ENCODE data around the gene SBF2.

The SBF2 gene

DNA sequence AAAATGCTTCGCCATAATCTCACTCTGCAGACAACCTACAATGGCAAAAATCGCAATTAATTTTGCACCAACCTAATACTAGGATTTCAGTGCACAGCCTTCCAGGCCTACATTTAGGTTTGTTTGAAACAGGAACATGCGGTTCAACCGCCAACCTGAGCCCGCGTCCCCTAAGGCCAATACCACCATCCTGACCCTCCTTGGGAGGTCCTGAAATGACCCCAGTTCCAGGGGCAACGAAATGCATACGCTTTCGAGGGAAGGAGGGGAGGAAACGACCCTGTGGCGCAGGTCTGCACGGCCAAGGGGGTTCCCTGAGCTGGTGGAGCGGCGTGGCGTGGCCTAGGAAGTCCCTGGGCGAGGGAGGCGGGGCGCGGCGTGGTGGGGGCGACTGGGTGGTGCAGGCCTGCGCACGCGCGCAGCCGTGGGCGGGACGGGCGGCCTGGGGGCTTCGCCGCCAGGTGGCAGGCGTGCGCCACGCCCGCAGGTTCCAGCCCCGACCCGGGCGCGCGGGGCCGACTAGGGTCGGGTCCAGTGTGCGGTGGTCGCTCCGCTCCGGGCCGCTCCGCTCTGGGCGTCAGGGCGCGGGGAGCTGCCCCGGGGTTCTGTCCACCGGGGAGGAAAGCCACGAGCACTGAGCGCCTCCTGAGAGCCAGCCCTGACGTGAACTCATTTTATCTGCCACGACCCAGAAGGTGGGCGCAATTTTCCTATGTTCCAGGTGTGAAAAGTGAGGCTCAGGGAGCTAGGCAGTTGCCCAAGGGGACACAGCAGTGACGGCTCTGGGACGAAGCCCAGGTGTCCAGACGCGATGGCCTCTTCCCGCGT lies 536.0 kb downstream of the SBF2 start:
- H3K36me3 ChIP-seq (ENCODE audit: insufficient read depth, low read length): no peaks in the 10 kb centered on the region
- no peaks in the 10 kb centered on the region for H3K79me2 ChIP-seq (ENCODE audit: insufficient read depth, low read length)
- H3K27ac ChIP-seq (ENCODE audit: low read depth, low read length, poor library complexity, severe bottlenecking): peak overlapping the region; percentile 91
- peak overlapping the region; percentile 98 for H3K4me2 ChIP-seq (ENCODE audit: low read length)
- TF ChIP-seq, protein P1, sequence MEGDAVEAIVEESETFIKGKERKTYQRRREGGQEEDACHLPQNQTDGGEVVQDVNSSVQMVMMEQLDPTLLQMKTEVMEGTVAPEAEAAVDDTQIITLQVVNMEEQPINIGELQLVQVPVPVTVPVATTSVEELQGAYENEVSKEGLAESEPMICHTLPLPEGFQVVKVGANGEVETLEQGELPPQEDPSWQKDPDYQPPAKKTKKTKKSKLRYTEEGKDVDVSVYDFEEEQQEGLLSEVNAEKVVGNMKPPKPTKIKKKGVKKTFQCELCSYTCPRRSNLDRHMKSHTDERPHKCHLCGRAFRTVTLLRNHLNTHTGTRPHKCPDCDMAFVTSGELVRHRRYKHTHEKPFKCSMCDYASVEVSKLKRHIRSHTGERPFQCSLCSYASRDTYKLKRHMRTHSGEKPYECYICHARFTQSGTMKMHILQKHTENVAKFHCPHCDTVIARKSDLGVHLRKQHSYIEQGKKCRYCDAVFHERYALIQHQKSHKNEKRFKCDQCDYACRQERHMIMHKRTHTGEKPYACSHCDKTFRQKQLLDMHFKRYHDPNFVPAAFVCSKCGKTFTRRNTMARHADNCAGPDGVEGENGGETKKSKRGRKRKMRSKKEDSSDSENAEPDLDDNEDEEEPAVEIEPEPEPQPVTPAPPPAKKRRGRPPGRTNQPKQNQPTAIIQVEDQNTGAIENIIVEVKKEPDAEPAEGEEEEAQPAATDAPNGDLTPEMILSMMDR (IDR thresholded peaks at IDR 0.05; ENCODE audit: low read length): peak; percentile 53
- no peak for TF ChIP-seq EZH2 (IDR thresholded peaks at IDR 0.05; ENCODE audit: borderline replicate concordance, low read length)
- H3K27me3 ChIP-seq (ENCODE audit: insufficient read depth, low read length): no peaks in the 10 kb centered on the region
- peaks cover 13% of the 10 kb centered on the region for H3F3A ChIP-seq (ENCODE audit: insufficient read depth, low read length)
- no peaks in the 10 kb centered on the region for H3K9me2 ChIP-seq (ENCODE audit: low read depth, low read length)
- H2AFZ ChIP-seq (ENCODE audit: low read length): no peak overlapping the region
- peak overlapping the region; percentile 92 for H3K9ac ChIP-seq (ENCODE audit: low read length)
- peaks cover 73% of the 10 kb centered on the region for H3K4me1 ChIP-seq (ENCODE audit: insufficient read depth, low read length, severe bottlenecking)
- no peaks in the 10 kb centered on the region for H3K9me3 ChIP-seq (ENCODE audit: low read length)
- H4K20me1 ChIP-seq (ENCODE audit: insufficient read depth, low read length): no peaks in the 10 kb centered on the region
- peak overlapping the region; percentile 73 for H3K4me3 ChIP-seq (ENCODE audit: low read depth, low read length, poor library complexity, severe bottlenecking)

DNA sequence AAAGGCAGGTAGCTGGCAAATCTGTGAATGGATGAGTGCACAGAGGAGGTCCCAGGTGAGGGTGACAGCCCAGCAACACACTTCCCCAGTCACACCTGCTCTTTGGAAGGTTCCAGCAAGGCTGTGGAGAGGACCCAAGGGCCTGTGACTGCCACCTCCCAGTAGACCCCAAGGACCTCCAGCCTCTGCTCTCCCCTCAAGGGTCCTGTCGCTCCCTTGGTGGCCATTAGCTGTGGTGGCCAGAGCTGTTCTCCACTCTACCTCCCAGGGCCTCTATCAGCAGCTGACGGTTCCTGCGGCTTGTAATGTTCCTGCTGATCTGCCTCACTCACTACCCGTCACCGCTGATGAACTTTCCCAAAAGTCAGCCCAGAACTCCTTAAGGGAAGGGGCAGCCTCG lies 537.1 kb downstream of the SBF2 start:
- peak overlapping the region; percentile 98; the same call in 1 of the 2 replicates for H3K4me2 ChIP-seq (ENCODE audit: low read length)
- no peak overlapping the region for H3K4me3 ChIP-seq (ENCODE audit: low read depth, low read length, poor library complexity, severe bottlenecking)
- no peaks in the 10 kb centered on the region for H3K9me2 ChIP-seq (ENCODE audit: low read depth, low read length)
- TF ChIP-seq EZH2 (IDR thresholded peaks at IDR 0.05; ENCODE audit: borderline replicate concordance, low read length): no peak
- TF ChIP-seq, protein P1 (IDR thresholded peaks at IDR 0.05; ENCODE audit: low read length): no peak
- no peaks in the 10 kb centered on the region for H3K79me2 ChIP-seq (ENCODE audit: insufficient read depth, low read length)
- peaks cover 84% of the 10 kb centered on the region for H3K4me1 ChIP-seq (ENCODE audit: insufficient read depth, low read length, severe bottlenecking)
- H4K20me1 ChIP-seq (ENCODE audit: insufficient read depth, low read length): no peaks in the 10 kb centered on the region
- H2AFZ ChIP-seq (ENCODE audit: low read length): no peak overlapping the region
- H3K36me3 ChIP-seq (ENCODE audit: insufficient read depth, low read length): peaks cover 7% of the 10 kb centered on the region
- no peaks in the 10 kb centered on the region for H3K9me3 ChIP-seq (ENCODE audit: low read length)
- H3K9ac ChIP-seq (ENCODE audit: low read length): peak overlapping the region; percentile 92; the same call in 1 of the 2 replicates
- H3K27me3 ChIP-seq (ENCODE audit: insufficient read depth, low read length): no peaks in the 10 kb centered on the region
- peak overlapping the region; percentile 90 for H3K27ac ChIP-seq (ENCODE audit: low read depth, low read length, poor library complexity, severe bottlenecking)
- H3F3A ChIP-seq (ENCODE audit: insufficient read depth, low read length): peaks cover 18% of the 10 kb centered on the region

DNA sequence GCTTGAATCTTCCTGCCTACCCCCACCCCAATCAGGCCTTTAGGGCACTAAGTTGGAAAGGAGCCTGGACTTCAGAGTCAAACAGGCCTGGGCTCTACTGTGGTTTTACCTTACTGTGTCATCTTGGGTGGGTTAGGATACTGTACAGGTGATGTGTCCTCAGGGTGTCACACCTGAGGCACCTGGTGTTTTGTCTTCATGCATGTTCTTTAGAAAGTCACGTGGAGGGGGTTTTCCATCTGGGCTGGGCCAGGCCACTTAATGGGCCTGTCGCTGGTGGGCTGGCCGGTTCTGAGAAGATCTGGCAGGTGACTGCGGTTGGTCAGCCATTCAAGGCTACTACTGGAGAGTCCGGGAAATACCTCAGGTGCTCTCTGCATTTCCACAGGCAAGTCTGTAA lies 537.6 kb downstream of the SBF2 start:
- H3K4me2 ChIP-seq (ENCODE audit: low read length): peak overlapping the region; percentile 98; the same call in 1 of the 2 replicates
- no peaks in the 10 kb centered on the region for H3K27me3 ChIP-seq (ENCODE audit: insufficient read depth, low read length)
- H3K9me3 ChIP-seq (ENCODE audit: low read length): no peaks in the 10 kb centered on the region
- peaks cover 88% of the 10 kb centered on the region for H3K4me1 ChIP-seq (ENCODE audit: insufficient read depth, low read length, severe bottlenecking)
- no peaks in the 10 kb centered on the region for H3K79me2 ChIP-seq (ENCODE audit: insufficient read depth, low read length)
- H3K36me3 ChIP-seq (ENCODE audit: insufficient read depth, low read length): peaks cover 11% of the 10 kb centered on the region
- peaks cover 18% of the 10 kb centered on the region for H3F3A ChIP-seq (ENCODE audit: insufficient read depth, low read length)
- peak overlapping the region; percentile 90 for H3K27ac ChIP-seq (ENCODE audit: low read depth, low read length, poor library complexity, severe bottlenecking)
- no peak overlapping the region for H2AFZ ChIP-seq (ENCODE audit: low read length)
- TF ChIP-seq, protein P1 (IDR thresholded peaks at IDR 0.05; ENCODE audit: low read length): no peak
- no peak for TF ChIP-seq EZH2 (IDR thresholded peaks at IDR 0.05; ENCODE audit: borderline replicate concordance, low read length)
- no peaks in the 10 kb centered on the region for H4K20me1 ChIP-seq (ENCODE audit: insufficient read depth, low read length)
- H3K9ac ChIP-seq (ENCODE audit: low read length): peak overlapping the region; percentile 92; the same call in 1 of the 2 replicates
- no peak overlapping the region for H3K4me3 ChIP-seq (ENCODE audit: low read depth, low read length, poor library complexity, severe bottlenecking)
- no peaks in the 10 kb centered on the region for H3K9me2 ChIP-seq (ENCODE audit: low read depth, low read length)

Data from OCI-LY1 (cell line).